A673 (cell line): Measurements from ENCODE around the gene TRPM3. TPM values are rescaled to one million over a fixed set of nuclear protein-coding genes. Genes with fewer than 3 reads are reported as not detected.

Experiments
- BruUV-seq: library from RNA; stranded (reverse); fragments of 400-500 nt; replicated peaks from 2 replicates; lab custom pipeline; 2021; lab: Mats Ljungman, UMichigan
- CTCF ChIA-PET: fragments of 300-600 bp; sonication (Branson Sonifier 250); formaldehyde crosslinking; loops from one replicate; lab custom pipeline; 2022; ENCODE audit warnings: antibody characterized with exemption; lab: Charles Lee
- POLR2A ChIA-PET: fragments of 300-600 bp; sonication (Branson Sonifier 250); formaldehyde crosslinking; loops from one replicate; lab custom pipeline; 2022; ENCODE audit warnings: antibody characterized with exemption; ENCODE audit not compliant: low non-redundant PET; lab: Charles Lee
- DNase-seq: peaks from one replicate; pipeline ENCODE4 v3.0.0-alpha.2; 2015; ENCODE audit warnings: low spot score
- H3K27ac ChIP-seq: fragments of 200-600 bp; sonication (generic); 2 replicates; pipeline ENCODE4 v1.5.1; 2016; ENCODE audit warnings: mixed run types, low read depth, mild to moderate bottlenecking, mixed read lengths, antibody characterized with exemption, low read length; ENCODE audit not compliant: poor library complexity, severe bottlenecking
- H3K27me3 ChIP-seq: fragments of 200-600 bp; sonication (generic); replicated peaks from 2 replicates; pipeline ENCODE4 v1.6.1; 2017; ENCODE audit warnings: mixed run types, low read depth, mild to moderate bottlenecking, mixed read lengths, antibody characterized with exemption, low read length; ENCODE audit not compliant: insufficient read depth, poor library complexity
- H3K36me3 ChIP-seq: fragments of 200-600 bp; sonication (generic); 2 replicates; pipeline ENCODE4 v1.6.1; 2016; ENCODE audit warnings: mixed run types, mild to moderate bottlenecking, mixed read lengths, antibody characterized with exemption, low read length; ENCODE audit not compliant: insufficient read depth, poor library complexity, severe bottlenecking
- H3K4me1 ChIP-seq: fragments of 200-600 bp; sonication (generic); 2 replicates; pipeline ENCODE4 v1.6.1; 2017; ENCODE audit warnings: mixed run types, mild to moderate bottlenecking, mixed read lengths, antibody characterized with exemption, low read length; ENCODE audit not compliant: insufficient read depth, poor library complexity, severe bottlenecking
- H3K4me3 ChIP-seq: fragments of 200-600 bp; sonication (generic); 2 replicates; pipeline ENCODE4 v1.5.1; 2016; ENCODE audit warnings: low read depth, mixed run types, mild to moderate bottlenecking, mixed read lengths, low read length; ENCODE audit not compliant: poor library complexity, severe bottlenecking
- H3K9me3 ChIP-seq: fragments of 200-600 bp; sonication (generic); 2 replicates; pipeline ENCODE4 v1.6.1; 2016; ENCODE audit warnings: mixed run types, low read depth, mild to moderate bottlenecking, mixed read lengths, antibody characterized with exemption, low read length; ENCODE audit not compliant: poor library complexity, severe bottlenecking
- EZH2 ChIP-seq: fragments of 200-600 bp; sonication (generic); IDR thresholded peaks from 2 replicates; pipeline ENCODE4 v1.6.1; 2017; ENCODE audit warnings: borderline replicate concordance, low read depth, mild to moderate bottlenecking, mixed read lengths, antibody characterized with exemption, low read length; ENCODE audit not compliant: poor library complexity, severe bottlenecking
- intact Hi-C: fragments of 100-400 bp; cut with micrococcal nuclease; formaldehyde crosslinking; loops from one replicate; pipeline ENCODE4 v1.10.0; 2022; ENCODE audit not compliant: unreplicated experiment
- total RNA-seq: library from RNA; stranded (reverse); gene quantifications from 2 replicates; pipeline ENCODE4 v1.2.3, GENCODE V29; 2021
- TF ChIP-seq, protein P1 (sequence below): fragments of 300-800, 200-600 bp; sonication (generic); conservative IDR thresholded peaks from 2 replicates; pipeline ENCODE4 v1.5.1; 2017; ENCODE audit warnings: low read depth, mild to moderate bottlenecking, antibody characterized with exemption, low read length, moderate library complexity, mixed read lengths

The TRPM3 gene
- total RNA-seq, 1 experiment from 2014 or later, result not detected

DNA sequence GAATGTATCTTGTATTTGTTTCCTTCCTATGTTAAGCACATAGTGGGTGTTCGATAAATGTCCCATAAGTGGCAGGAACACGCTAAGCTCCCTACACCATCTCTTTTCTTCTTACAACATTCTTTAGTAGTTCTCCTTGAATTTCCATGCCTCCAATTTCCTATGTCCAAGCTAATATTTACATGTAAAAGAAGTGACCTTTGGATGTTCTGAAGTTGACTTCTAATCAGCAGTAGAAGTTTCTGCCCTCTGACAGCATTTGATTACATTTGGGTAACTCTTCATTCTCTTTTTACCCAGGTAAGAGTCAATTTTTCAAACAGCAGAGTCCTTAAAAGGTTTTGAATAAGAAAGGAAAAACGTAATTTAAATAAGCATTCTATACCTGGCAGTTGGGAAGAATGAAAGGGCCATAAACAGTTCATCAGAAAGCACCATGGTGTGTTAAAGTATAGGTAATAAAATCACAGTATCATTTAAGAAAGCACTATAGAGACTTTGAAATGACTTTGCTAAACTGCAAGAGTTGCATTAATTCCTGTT, 78.9 kb downstream of the TRPM3 start:
- ChIA-PET POLR2A (no interaction called here), CTCF (no interaction called here)
- no peaks in the 10 kb centered on the region for H3K4me1 ChIP-seq
- BruUV-seq, result no TSS peak
- intact Hi-C loops, result no loop called here
- no peak overlapping the region for H3K4me3 ChIP-seq
- no peak overlapping the region for H3K27ac ChIP-seq
- H3K27me3 ChIP-seq, result peaks cover 8% of the 10 kb centered on the region
- DNase-seq, result no peak
- H3K9me3 ChIP-seq, result no peaks in the 10 kb centered on the region
- H3K36me3 ChIP-seq, result no peaks in the 10 kb centered on the region
- no peak for TF ChIP-seq EZH2
- TF ChIP-seq, protein P1, sequence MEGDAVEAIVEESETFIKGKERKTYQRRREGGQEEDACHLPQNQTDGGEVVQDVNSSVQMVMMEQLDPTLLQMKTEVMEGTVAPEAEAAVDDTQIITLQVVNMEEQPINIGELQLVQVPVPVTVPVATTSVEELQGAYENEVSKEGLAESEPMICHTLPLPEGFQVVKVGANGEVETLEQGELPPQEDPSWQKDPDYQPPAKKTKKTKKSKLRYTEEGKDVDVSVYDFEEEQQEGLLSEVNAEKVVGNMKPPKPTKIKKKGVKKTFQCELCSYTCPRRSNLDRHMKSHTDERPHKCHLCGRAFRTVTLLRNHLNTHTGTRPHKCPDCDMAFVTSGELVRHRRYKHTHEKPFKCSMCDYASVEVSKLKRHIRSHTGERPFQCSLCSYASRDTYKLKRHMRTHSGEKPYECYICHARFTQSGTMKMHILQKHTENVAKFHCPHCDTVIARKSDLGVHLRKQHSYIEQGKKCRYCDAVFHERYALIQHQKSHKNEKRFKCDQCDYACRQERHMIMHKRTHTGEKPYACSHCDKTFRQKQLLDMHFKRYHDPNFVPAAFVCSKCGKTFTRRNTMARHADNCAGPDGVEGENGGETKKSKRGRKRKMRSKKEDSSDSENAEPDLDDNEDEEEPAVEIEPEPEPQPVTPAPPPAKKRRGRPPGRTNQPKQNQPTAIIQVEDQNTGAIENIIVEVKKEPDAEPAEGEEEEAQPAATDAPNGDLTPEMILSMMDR, result no peak

GRCh38 chr9:71037521-71037920, 83.9 kb downstream of the TRPM3 start:
- intact Hi-C loops, result no loop called here
- POLR2A ChIA-PET, result no interaction called here
- no peaks in the 10 kb centered on the region for H3K9me3 ChIP-seq
- CTCF ChIA-PET, result no interaction called here
- peaks cover 4% of the 10 kb centered on the region for H3K27me3 ChIP-seq
- no peaks in the 10 kb centered on the region for H3K4me1 ChIP-seq
- TF ChIP-seq EZH2, result no peak
- TF ChIP-seq, protein P1, result no peak
- H3K4me3 ChIP-seq, result no peak overlapping the region
- H3K27ac ChIP-seq, result no peak overlapping the region
- H3K36me3 ChIP-seq, result no peaks in the 10 kb centered on the region
- BruUV-seq, result no TSS peak
- DNase-seq, result no peak

DNA sequence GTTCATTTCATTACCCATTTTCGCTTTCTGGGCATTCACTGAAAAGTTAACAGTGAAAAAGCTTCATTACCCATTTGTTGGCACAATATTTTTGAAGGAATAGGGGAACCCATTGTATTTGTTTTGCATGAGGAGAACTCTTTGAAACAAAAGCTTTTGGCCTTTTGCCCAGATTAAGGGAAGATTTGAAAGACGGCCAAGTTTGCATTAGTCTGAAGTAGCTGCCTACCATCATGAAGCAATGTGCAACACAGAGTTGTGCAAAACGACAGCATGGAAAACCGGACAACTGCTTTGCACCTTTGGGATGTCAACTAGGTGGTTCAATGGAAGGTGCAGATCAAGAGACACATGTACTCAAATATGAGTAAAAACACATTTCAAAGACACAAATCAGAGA, 84.9 kb downstream of the TRPM3 start:
- ChIA-PET POLR2A (no interaction called here), CTCF (no interaction called here)
- Histone ChIP-seq H3K27ac (no peak overlapping the region), H3K27me3 (no peaks in the 10 kb centered on the region), H3K4me1 (no peaks in the 10 kb centered on the region), H3K4me3 (no peak overlapping the region), H3K9me3 (no peaks in the 10 kb centered on the region), H3K36me3 (no peaks in the 10 kb centered on the region)
- no TSS peak for BruUV-seq
- TF ChIP-seq, protein P1, result no peak
- TF ChIP-seq EZH2, result no peak
- peak; percentile 53 for DNase-seq
- intact Hi-C loops, result no loop called here
